ENCODE measurements around the gene FALEC. TPM values are rescaled to one million over a fixed set of nuclear protein-coding genes. Genes with fewer than 3 reads are reported as not detected.
"Not testable (repeated sequence)": the region's sequence is repeated elsewhere in the genome, so short reads cannot be mapped to it uniquely, and the experiment has no call there.

Gene FALEC
- total RNA-seq, 2 donors from 2014 or later: not detected

DNA sequence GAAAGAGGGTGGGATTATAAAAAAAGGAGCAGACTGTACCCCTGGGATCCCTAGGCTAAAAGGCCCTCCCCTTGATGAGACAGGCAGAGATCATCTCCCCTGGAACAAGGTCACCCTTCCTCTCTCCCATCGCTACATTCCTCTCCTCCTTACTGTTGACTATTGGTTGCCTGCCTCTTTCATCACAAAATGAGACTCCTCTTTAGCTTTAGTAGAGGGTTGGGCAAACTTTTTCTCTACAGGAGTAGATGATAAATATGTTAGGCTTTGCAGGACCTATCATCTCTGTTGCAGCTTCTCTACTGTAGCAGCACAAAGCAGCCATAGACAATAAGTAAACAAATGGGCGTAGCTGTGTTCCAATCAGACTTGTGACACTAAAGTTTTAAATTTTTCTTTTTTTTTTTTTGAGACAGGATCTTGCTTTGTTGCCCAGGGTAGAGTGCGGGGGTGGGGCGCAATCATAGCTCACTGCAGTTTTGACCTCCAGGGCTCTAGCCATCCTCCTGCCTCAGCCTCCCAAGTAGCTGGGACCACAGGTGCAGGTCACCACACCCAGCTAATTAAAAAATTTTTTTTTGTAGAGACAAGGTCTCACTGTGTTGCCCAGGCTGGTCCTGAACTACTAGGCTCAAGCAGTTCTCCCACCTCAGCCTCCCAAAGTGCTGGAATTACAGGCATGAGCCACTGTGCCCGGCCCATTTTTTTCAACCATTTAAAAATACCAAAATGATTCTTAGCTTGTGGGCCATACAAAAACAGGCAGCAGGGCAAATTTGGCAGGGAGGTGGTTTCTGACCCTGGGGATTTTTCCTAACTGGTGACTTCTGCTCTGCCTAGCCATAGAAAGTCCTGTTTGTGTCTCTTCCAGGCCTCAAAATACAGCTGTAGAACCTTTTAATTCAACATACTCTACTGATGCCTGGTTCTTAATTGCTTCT lies 48.8 kb downstream of the FALEC start:
- no peak overlapping the region for H3K4me3 ChIP-seq
- H3K27ac ChIP-seq: peak overlapping the region; percentile 98 to 100
- no peaks in the 10 kb centered on the region for H3K9me3 ChIP-seq
- no peak for DNase-seq (ENCODE audit: low spot score)
- peaks cover 0 to 94% of the 10 kb centered on the region in 2 donors for H3K4me1 ChIP-seq
- no peaks in the 10 kb centered on the region for H3K27me3 ChIP-seq
- no peaks in the 10 kb centered on the region for H3K36me3 ChIP-seq
- TF ChIP-seq, protein P1, sequence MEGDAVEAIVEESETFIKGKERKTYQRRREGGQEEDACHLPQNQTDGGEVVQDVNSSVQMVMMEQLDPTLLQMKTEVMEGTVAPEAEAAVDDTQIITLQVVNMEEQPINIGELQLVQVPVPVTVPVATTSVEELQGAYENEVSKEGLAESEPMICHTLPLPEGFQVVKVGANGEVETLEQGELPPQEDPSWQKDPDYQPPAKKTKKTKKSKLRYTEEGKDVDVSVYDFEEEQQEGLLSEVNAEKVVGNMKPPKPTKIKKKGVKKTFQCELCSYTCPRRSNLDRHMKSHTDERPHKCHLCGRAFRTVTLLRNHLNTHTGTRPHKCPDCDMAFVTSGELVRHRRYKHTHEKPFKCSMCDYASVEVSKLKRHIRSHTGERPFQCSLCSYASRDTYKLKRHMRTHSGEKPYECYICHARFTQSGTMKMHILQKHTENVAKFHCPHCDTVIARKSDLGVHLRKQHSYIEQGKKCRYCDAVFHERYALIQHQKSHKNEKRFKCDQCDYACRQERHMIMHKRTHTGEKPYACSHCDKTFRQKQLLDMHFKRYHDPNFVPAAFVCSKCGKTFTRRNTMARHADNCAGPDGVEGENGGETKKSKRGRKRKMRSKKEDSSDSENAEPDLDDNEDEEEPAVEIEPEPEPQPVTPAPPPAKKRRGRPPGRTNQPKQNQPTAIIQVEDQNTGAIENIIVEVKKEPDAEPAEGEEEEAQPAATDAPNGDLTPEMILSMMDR (IDR thresholded peaks at IDR 0.05): no peak

DNA sequence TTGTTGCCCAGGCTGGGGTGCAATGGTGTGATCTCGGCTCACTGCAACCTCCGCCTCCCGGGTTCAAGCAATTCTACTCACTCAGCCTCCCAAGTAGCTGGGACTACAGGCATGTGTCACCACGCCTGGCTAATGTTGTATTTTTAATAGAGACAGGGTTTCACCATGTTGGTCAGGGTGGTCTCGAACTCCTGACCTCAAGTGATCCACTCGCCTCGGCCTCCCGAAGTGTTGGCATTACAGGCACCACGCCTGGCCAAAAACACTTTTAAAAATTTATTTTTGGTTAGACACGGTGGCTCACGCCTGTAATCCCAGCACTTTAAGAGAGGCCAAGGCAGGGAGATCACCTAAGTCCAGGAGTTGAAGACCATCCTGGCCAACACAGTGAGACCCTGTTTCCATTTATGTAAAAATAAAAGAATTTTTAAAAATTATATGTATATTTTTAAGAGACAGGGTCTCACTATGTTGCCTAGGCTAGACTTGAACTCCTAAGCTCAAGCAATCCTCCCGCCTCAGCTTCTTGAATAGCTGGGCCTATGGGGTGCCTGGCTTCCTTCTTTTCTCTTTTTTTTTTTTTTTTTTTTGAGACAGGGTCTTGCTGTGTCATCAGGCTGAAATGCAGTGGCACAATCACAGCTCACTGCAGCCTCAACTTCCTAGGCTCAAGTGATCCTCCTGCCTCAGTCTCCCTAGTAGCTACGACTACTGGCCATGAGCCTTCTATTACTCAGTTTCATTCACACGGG lies 49.9 kb downstream of the FALEC start:
- not testable (repeated sequence) for H3K4me3 ChIP-seq; H3K9me3 ChIP-seq; H3K27me3 ChIP-seq; DNase-seq (ENCODE audit: low spot score); H3K36me3 ChIP-seq
- Histone ChIP-seq H3K4me1 (peaks cover 0 to 94% of the 10 kb centered on the region in 2 donors), H3K27ac (peak overlapping the region; percentile 98 to 100)

DNA sequence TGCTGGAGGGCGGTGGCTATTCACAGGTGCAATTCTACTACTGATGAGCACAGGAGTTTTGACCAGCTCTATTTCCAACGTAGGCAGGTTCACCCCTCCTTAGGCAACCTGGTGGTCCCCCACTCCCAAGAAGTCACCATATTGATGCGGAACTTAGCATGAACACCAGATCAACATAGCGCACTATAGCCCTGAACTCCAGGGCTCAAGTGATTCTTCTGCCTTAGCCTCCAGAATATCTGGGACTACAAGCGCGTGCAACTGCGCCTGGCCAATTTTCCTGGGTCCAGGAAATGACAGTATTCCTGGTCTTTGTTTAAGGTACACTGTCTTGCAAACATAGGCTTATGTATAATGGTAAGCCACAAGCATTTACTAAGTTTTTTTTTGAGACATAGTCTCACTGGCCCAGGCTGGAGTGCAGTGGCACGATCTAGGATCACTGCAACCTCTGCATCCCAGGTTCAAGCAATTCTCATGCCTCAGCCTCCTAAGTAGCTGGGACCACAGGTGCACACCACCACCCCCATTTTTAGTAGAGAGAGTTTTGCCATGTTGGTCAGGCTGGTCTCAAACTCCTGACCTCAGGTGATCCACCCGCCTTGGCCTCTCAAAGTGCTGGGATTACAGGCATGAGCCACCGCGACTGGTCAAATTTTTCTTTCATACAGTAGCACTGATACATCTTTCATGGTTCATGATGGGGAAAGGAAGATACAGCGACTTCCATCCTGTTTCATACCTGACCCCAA lies 51.2 kb downstream of the FALEC start:
- H3K9me3 ChIP-seq: no peaks in the 10 kb centered on the region
- DNase-seq (ENCODE audit: low spot score): no peak
- H3K27ac ChIP-seq: peak overlapping the region; percentile 98 to 100
- TF ChIP-seq, protein P1 (IDR thresholded peaks at IDR 0.05): no peak
- peaks cover 0 to 98% of the 10 kb centered on the region in 2 donors for H3K4me1 ChIP-seq
- no peaks in the 10 kb centered on the region for H3K27me3 ChIP-seq
- H3K4me3 ChIP-seq: peak overlapping the region in 1 of 2 donors; percentile 24
- H3K36me3 ChIP-seq: peaks cover 20% of the 10 kb centered on the region

DNA sequence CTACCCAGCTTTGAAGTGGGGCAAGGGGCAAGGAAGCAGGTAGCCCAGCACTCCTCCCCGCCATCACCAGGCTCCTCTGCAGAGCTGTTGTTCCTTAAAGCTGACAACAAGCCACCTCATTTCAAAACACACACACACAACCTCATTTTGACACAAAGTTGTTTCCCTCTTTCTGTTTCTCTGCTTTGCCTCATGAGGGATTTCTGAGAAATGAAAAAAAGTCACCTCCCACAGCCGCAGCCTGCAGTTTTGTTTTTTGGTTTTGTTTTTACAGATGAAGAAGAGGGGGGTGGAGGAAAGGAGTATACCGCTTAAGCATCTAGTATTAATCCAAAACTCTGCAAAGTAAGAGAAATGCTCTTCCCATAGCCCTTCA lies 51.8 kb downstream of the FALEC start:
- TF ChIP-seq, protein P1 (IDR thresholded peaks at IDR 0.05): no peak
- peaks cover 0 to 98% of the 10 kb centered on the region in 2 donors for H3K4me1 ChIP-seq

DNA sequence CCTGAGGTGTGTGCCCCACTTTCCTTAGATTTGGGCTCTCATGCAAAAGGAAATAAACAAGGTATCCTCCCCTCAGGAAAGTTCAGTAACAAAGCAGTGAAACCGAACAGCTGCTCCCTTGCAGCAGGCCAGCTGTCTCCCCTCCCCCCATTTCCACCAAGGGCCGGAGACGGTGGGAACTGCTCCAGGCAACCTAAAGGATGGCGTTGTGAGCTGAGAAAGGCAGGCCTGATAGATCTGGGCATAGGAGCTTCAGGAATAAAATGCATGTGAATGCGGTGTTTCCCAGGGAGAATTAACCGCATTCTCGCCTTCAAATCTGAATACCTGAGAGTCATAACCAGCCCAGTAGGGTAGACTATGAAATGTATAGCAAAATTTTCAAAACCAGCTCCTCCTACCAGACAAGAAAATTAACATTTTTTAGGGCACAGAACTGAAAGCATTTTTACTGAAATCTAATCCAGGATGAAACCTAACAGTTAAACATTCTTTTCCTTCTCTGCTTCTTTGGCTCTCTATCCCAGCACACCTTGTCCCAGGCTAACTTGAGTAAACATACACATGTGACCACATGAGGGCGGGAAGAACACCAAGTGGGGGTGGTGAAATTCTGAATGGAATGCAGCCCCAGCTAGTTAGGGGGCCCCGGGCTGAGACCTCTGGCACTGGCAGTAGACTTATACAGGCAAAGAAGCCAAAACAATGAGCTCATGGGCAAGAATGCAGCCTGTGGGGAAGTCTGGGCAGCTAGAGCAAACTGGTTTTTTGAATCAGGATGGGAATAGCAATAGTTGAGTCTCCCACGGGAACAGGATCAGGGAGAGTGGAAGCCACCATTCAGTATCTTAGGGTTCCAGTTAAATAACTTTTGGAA lies 52.4 kb downstream of the FALEC start:
- TF ChIP-seq, protein P1 (IDR thresholded peaks at IDR 0.05): no peak
- Histone ChIP-seq H3K4me3 (peak overlapping the region; percentile 24), H3K27ac (peak overlapping the region; percentile 98 to 100), H3K9me3 (no peaks in the 10 kb centered on the region), H3K27me3 (no peaks in the 10 kb centered on the region), H3K4me1 (peaks cover 0 to 98% of the 10 kb centered on the region in 2 donors), H3K36me3 (peaks cover 32% of the 10 kb centered on the region)
- DNase-seq (ENCODE audit: low spot score): peak; percentile 95

More for the DNA sequence above, 51.8 kb downstream of the FALEC start:
- Histone ChIP-seq H3K27ac (peak overlapping the region; percentile 98 to 100), H3K27me3 (no peaks in the 10 kb centered on the region), H3K9me3 (no peaks in the 10 kb centered on the region), H3K36me3 (peaks cover 25% of the 10 kb centered on the region), H3K4me3 (peak overlapping the region; percentile 24)
- no peak for DNase-seq (ENCODE audit: low spot score)

Data from right atrium auricular region (tissue), 2 donors.